ENCODE results near the gene SPRR2G. TPM values are rescaled to one million over a fixed set of nuclear protein-coding genes. Genes with fewer than 3 reads are reported as not detected.
"Not testable (repeated sequence)": the region's sequence is repeated elsewhere in the genome, so short reads cannot be mapped to it uniquely, and the experiment has no call there.

SPRR2G gene
- total RNA-seq, 1 donor = not detected

DNA sequence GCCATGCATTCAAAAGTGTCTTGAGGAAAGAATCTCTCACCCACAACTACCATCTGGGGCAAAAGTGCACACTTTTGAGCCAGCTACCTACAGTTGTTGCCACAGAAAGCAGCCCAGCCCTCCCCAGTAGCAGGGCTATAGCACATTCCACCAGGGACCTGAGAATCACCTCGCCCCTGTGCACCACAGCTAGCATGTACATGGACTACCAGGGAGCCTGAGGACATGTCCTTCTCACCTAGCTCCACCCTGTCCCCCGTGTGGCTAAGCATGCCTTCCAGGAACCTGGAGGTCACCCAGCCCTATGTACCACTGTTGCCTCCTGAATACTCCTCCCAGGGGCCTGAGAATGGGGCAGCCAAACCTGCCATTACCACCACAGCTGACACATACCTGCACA lies 16.9 kb downstream of the SPRR2G start:
- no peak overlapping the region for H3K4me3 ChIP-seq (ENCODE audit: low read depth, low read length)
- DNase-seq (ENCODE audit: low read depth) = no peak
- TF ChIP-seq, protein P1, sequence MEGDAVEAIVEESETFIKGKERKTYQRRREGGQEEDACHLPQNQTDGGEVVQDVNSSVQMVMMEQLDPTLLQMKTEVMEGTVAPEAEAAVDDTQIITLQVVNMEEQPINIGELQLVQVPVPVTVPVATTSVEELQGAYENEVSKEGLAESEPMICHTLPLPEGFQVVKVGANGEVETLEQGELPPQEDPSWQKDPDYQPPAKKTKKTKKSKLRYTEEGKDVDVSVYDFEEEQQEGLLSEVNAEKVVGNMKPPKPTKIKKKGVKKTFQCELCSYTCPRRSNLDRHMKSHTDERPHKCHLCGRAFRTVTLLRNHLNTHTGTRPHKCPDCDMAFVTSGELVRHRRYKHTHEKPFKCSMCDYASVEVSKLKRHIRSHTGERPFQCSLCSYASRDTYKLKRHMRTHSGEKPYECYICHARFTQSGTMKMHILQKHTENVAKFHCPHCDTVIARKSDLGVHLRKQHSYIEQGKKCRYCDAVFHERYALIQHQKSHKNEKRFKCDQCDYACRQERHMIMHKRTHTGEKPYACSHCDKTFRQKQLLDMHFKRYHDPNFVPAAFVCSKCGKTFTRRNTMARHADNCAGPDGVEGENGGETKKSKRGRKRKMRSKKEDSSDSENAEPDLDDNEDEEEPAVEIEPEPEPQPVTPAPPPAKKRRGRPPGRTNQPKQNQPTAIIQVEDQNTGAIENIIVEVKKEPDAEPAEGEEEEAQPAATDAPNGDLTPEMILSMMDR (IDR thresholded peaks at IDR 0.05; ENCODE audit: insufficient read depth, low read length) = no peak

DNA sequence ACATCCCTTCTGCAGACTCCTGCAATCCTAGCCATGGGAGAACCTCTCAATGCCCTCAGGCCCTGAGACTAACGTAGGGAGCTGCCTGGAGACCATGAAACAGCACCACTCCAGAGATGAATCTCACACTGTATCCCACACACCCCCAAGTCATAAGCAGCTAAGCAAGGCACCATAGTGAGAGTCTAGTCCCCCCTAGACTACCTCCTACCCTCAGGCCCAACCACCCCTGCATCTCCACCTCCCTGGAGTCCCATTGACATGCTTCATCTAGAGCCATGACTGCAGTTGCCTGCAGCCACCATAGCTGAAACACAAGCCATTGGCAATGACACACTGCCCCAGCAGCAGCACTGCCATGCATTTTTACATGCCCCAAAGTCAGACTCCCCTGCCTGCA lies 17.4 kb downstream of the SPRR2G start:
- H3K4me3 ChIP-seq (ENCODE audit: low read depth, low read length) = no peak overlapping the region
- no peak for DNase-seq (ENCODE audit: low read depth)
- TF ChIP-seq, protein P1 (IDR thresholded peaks at IDR 0.05; ENCODE audit: insufficient read depth, low read length) = no peak

DNA sequence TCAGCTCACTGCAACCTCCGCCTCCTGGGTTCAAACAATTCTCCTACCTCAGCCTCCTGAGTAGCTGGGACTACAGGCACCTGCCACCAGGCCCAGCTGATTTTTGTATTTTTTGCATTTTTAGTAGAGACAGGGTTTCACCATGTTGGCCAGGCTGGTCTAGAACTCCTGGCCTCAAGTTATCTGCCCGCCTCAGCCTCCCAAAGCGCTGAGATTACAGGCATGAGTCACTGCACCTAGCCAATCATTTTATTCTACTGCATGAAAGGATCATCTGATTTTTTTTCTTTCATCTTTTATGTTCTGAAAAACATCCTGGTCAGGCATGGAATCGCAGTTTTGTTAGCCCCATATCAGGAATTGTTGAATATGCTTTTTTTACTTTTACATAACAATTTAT lies 22.0 kb downstream of the SPRR2G start:
- not testable (repeated sequence) for DNase-seq (ENCODE audit: low read depth)

DNA sequence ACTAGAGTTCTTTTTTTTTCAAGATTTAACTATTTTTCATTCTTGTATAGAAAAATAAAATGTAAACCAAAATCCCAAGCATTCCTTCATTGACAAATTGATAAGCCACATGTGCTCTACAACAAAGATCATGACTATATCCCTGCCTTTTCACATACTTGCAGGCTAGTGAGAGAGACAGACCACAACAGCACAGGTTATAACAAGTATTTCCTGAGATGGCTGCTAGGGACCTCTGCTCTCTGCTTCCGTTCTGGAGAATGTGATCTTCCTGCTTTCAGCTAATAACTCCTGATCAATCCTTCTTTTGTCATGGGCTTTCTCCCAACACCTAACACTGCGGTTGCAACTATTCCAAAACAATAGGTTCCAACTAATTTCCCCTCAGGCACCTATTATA lies 23.4 kb downstream of the SPRR2G start:
- TF ChIP-seq, protein P1 (IDR thresholded peaks at IDR 0.05; ENCODE audit: insufficient read depth, low read length) = no peak
- DNase-seq (ENCODE audit: low read depth) = no peak
- H3K4me3 ChIP-seq (ENCODE audit: low read depth, low read length) = no peak overlapping the region

More for the DNA sequence above, 22.0 kb downstream of the SPRR2G start:
- H3K4me3 ChIP-seq (ENCODE audit: low read depth, low read length) = not testable (repeated sequence)

DNA sequence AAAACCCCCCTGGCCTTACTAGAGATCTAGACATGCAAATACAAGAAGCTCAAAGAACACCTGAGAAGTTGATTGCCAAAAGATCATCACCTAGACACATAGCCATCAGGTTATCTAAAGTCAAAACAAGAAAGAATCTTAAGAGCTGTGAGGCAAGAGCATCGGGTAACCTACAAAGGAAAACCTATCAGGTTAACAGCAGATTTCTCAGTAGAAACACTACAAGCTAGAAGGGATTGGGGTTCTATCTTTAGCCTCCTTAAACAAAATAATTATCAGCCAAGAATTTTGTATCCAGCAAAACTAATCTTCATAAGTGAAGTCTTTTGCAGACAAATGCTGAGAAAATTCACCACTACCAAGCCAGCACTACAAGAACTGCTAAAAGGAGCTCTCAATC lies 25.2 kb downstream of the SPRR2G start:
- no peak overlapping the region for H3K4me3 ChIP-seq (ENCODE audit: low read depth, low read length)
- TF ChIP-seq, protein P1 (IDR thresholded peaks at IDR 0.05; ENCODE audit: insufficient read depth, low read length) = no peak
- DNase-seq (ENCODE audit: low read depth) = no peak

DNA sequence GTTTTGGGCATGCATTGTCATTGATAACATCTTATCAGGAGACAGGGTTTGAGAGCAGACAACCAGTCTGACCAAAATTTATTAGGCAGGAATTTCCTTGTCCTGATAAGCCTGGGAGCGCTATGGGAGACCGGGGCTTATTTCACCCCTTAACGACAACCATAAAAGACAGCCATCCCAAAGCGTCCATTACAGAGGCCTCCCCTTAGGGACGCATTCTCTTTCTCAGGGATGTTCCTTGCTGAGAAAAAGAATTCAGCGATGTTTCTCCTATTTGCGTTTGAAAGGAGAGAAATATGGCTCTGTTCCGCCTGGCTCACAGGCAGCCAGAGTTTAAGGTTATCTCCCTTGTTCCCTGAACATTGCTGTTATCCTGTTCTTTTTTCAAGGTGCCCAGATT lies 26.9 kb downstream of the SPRR2G start:
- not testable (repeated sequence) for H3K4me3 ChIP-seq (ENCODE audit: low read depth, low read length); DNase-seq (ENCODE audit: low read depth)

DNA sequence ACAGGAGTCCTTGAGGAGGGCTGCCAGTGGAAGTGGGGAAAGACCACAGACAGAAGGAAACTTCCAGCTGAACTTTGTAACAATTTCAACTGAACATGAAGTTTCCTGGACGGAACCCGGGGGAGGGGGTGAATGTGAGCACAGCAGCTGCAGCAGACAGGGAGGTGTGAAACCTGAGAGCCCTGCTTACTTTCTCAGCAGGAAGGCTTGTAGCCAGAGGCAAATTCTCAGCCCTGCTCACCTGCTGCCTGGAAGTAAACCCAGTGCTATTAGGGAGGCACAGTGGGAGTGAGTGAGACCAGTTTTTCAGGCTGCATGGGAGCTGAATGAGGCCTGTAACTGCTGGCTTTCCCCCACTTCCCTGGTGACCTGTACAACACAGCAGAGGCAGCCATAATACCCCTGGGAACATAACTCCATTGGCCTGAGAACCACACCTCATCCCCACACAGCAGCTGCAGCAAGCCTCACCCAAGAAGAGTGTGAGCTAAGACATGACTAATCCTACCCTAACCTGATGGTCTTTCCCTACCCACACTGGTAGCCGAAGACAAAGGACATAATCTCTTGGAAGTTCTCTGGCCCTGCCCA lies 27.8 kb downstream of the SPRR2G start:
- no peak for DNase-seq (ENCODE audit: low read depth)
- no peak overlapping the region for H3K4me3 ChIP-seq (ENCODE audit: low read depth, low read length)
- TF ChIP-seq, protein P1 (IDR thresholded peaks at IDR 0.05; ENCODE audit: insufficient read depth, low read length) = no peak

DNA sequence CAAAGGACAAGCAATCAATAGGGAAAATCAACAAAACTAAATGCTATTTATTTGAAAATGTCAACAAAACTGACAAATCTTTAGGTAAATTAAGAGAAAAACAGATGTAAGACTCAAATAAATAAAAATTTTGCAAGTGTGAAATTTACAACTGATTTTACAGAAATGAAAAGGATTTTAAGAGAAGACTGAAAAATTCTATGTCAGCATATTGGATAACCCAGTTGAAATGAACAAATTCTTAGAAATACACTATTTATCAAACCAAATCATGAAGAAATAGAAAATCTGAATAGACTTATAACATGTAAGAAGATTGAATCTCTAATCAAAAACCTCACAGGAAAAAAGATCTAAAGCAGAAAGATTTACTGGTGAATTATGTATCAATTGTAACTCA lies 29.7 kb downstream of the SPRR2G start:
- no peak overlapping the region for H3K4me3 ChIP-seq (ENCODE audit: low read depth, low read length)
- TF ChIP-seq, protein P1 (IDR thresholded peaks at IDR 0.05; ENCODE audit: insufficient read depth, low read length) = no peak
- no peak for DNase-seq (ENCODE audit: low read depth)

All from fibroblast of the aortic adventitia (primary cell).